Upper lobe of left lung (tissue), 6 donors: ENCODE results near the gene DNASE1L1. TPM values are rescaled to one million over a fixed set of nuclear protein-coding genes. Genes with fewer than 3 reads are reported as not detected.
A peak's percentile ranks its signal among the peaks of the same experiment; 100 is the strongest.

ENCODE experiments used
- ATAC-seq, 2 donors: fragments of 200-7000 bp; cut with Tn5 transposase; one replicate each; pipeline ENCODE4 v1.9.1; 2022; ENCODE audit warnings: mild to moderate bottlenecking in 2 of 2, moderate library complexity in 2 of 2; ENCODE audit not compliant: low FRiP score in 2 of 2
- DNase-seq, 2 donors: peaks; one replicate each; pipeline ENCODE4 v3.0.0-alpha.2; 2019 to 2020
- H3K27ac ChIP-seq, 4 donors: fragments of 200-600 bp; sonication (generic); one replicate each; pipeline ENCODE4 v1.5.1; 2016 to 2019
- H3K27me3 ChIP-seq, 4 donors: fragments of 200-600 bp; sonication (generic); one replicate each; pipeline ENCODE4 v1.5.1; 2017 to 2019
- H3K36me3 ChIP-seq, 4 donors: fragments of 200-600 bp; sonication (generic); one replicate each; pipeline ENCODE4 v1.5.1; 2016 to 2019
- H3K4me1 ChIP-seq, 4 donors: fragments of 200-600 bp; sonication (generic); one replicate each; pipeline ENCODE4 v1.5.1; 2018 to 2019
- H3K4me3 ChIP-seq, 4 donors: fragments of 200-600 bp; sonication (generic); one replicate each; pipeline ENCODE4 v1.5.1; 2017 to 2019; ENCODE audit warnings: mild to moderate bottlenecking in 2 of 4, moderate library complexity in 1 of 4
- H3K9me3 ChIP-seq, 4 donors: fragments of 200-600 bp; sonication (generic); one replicate each; pipeline ENCODE4 v1.5.1; 2018 to 2019
- CTCF ChIP-seq, 6 experiments: fragments of 450-650 bp in 4 of 6; fragments of 200-600 bp in 2 of 6; sonication (generic) in 2 of 6; IDR thresholded peaks; one replicate each; pipeline ENCODE4 v1.5.1; 2016 to 2019; ENCODE audit warnings: antibody characterized with exemption in 6 of 6
- EP300 ChIP-seq, 4 donors: sonication (generic); formaldehyde crosslinking; IDR thresholded peaks; one replicate each; pipeline ENCODE4 v1.5.1; 2017; ENCODE audit warnings: antibody characterized with exemption in 4 of 4, control low read depth in 2 of 4
- POLR2A ChIP-seq, 4 donors: fragments of 450-650 bp; IDR thresholded peaks; one replicate each; pipeline ENCODE4 v1.5.1; 2016 to 2017; ENCODE audit warnings: antibody characterized with exemption in 4 of 4, mild to moderate bottlenecking in 2 of 4
- POLR2AphosphoS5 ChIP-seq, 2 donors: sonication (generic); formaldehyde crosslinking; IDR thresholded peaks; one replicate each; pipeline ENCODE4 v1.5.1; 2017; ENCODE audit warnings: antibody characterized with exemption in 2 of 2
- WGBS, 2 donors: methylation state at CpG; one replicate each; pipeline ENCODE4 v1.1.5; 2017 to 2018; 5-methylcytosine and 5-hydroxymethylcytosine counted together
- total RNA-seq, 6 donors: library from RNA; depleted of rRNA in 4 of 6; stranded (reverse); fragments of >200 nt in 4 of 6; gene quantifications; one replicate each; pipeline versions ENCODE4 v1.1.0 to v1.2.1, GENCODE V29; 2016 to 2021
- donor health status: DM: no; HTN: no; CAD: no; lungs with moderate emphysema.
- donor health status: DM: no; HTN: yes; CAD: no; lungs with severe emphysema.

The DNASE1L1 gene
- total RNA-seq, 6 donors from 2014 or later: 18.9 to 55.5 (median 48.2) TPM

GRCh38 chrX:154369449-154370299 lies 39.4 kb downstream of the DNASE1L1 start:
- Histone ChIP-seq H3K4me1 (peaks cover 27 to 62% (median 33%) of the 10 kb centered on the region in 4 donors), H3K27me3 (peaks cover 0 to 1% (median 0%) of the 10 kb centered on the region in 4 donors), H3K9me3 (peaks cover 0 to 11% (median 0%) of the 10 kb centered on the region in 4 donors), H3K27ac (peak overlapping the region; percentile 82 to 95 (median 88)), H3K4me3 (peak overlapping the region; percentile 66 to 88 (median 78)), H3K36me3 (peaks cover 0 to 36% (median 29%) of the 10 kb centered on the region in 4 donors)
- 32% methylated on average over 12 of the region's 13 CpGs; no CpG with 5 or more reads in 1 of the 2 donors for WGBS, 2 donors
- TF ChIP-seq POLR2A (IDR thresholded peaks at IDR 0.05) (peak in 1 of 4 donors; percentile 48), POLR2AphosphoS5 (IDR thresholded peaks at IDR 0.05) (peak; percentile 67), CTCF (IDR thresholded peaks at IDR 0.05) (no peak)
- ATAC-seq (peak; percentile 68 to 69), DNase-seq (peak; percentile 83 to 85)

- peak overlapping the region; percentile 82 to 95 (median 88) for H3K27ac ChIP-seq
- ATAC-seq (peak; percentile 67 to 70), DNase-seq (peak; percentile 86 to 89)
- WGBS, 2 donors: 7 to 38% methylated on average over 3 to 11 of the region's 16 CpGs
- H3K4me1 ChIP-seq: peaks cover 25 to 54% (median 29%) of the 10 kb centered on the region in 4 donors
- H3K4me3 ChIP-seq: peak overlapping the region; percentile 10 to 88 (median 78)
- TF ChIP-seq EP300 (IDR thresholded peaks at IDR 0.05) (no peak), POLR2A (IDR thresholded peaks at IDR 0.05) (peak in 2 of 4 donors; percentile 28 to 49), POLR2AphosphoS5 (IDR thresholded peaks at IDR 0.05) (peak; percentile 25 to 32), CTCF (IDR thresholded peaks at IDR 0.05) (no peak)
- H3K36me3 ChIP-seq: peaks cover 0 to 44% (median 37%) of the 10 kb centered on the region in 4 donors
- no peaks in the 10 kb centered on the region for H3K27me3 ChIP-seq
- H3K9me3 ChIP-seq: peaks cover 0 to 11% (median 0%) of the 10 kb centered on the region in 4 donors
Observed at GRCh38 chrX:154368630-154369448, 40.2 kb downstream of the DNASE1L1 start.

GRCh38 chrX:154367474-154368308 lies 41.4 kb downstream of the DNASE1L1 start:
- no peak for TF ChIP-seq POLR2A (IDR thresholded peaks at IDR 0.05)
- TF ChIP-seq EP300 (IDR thresholded peaks at IDR 0.05): no peak
- no peak for TF ChIP-seq POLR2AphosphoS5 (IDR thresholded peaks at IDR 0.05)
- no peak for TF ChIP-seq CTCF (IDR thresholded peaks at IDR 0.05)
- Histone ChIP-seq H3K4me3 (peak overlapping the region in 3 of 4 donors; percentile 77 to 88 (median 78)), H3K9me3 (peaks cover 0 to 11% (median 0%) of the 10 kb centered on the region in 4 donors), H3K36me3 (peaks cover 0 to 52% (median 44%) of the 10 kb centered on the region in 4 donors), H3K27me3 (no peaks in the 10 kb centered on the region), H3K4me1 (peaks cover 19 to 43% (median 22%) of the 10 kb centered on the region in 4 donors), H3K27ac (peak overlapping the region; percentile 82 to 95 (median 88))
- ATAC-seq (no peak), DNase-seq (peak in 1 of 2 donors; percentile 52)
- 76 to 86% methylated on average over 3 to 26 of the region's 31 CpGs for WGBS, 2 donors

- H3K4me3 ChIP-seq: no peak overlapping the region
Observed at GRCh38 chrX:154366666-154367055, 42.4 kb downstream of the DNASE1L1 start.

More at GRCh38 chrX:154366666-154367055, 42.4 kb downstream of the DNASE1L1 start:
- TF ChIP-seq CTCF (IDR thresholded peaks at IDR 0.05): no peak
- TF ChIP-seq POLR2AphosphoS5 (IDR thresholded peaks at IDR 0.05): no peak
- no peak for TF ChIP-seq POLR2A (IDR thresholded peaks at IDR 0.05)
- no peak for TF ChIP-seq EP300 (IDR thresholded peaks at IDR 0.05)
- peaks cover 7 to 63% (median 54%) of the 10 kb centered on the region in 4 donors for H3K36me3 ChIP-seq
- H3K9me3 ChIP-seq: peaks cover 0 to 11% (median 0%) of the 10 kb centered on the region in 4 donors
- DNase-seq (peak in 1 of 2 donors; percentile 39), ATAC-seq (no peak)
- H3K27me3 ChIP-seq: no peaks in the 10 kb centered on the region
- WGBS, 2 donors: 83% methylated on average over 11 of the region's 11 CpGs; no CpG with 5 or more reads in 1 of the 2 donors
- peak overlapping the region in 3 of 4 donors; percentile 27 to 95 (median 89) for H3K27ac ChIP-seq
- peaks cover 14 to 34% (median 15%) of the 10 kb centered on the region in 4 donors for H3K4me1 ChIP-seq
